Peyer's patch (tissue), 4 donors: Measurements from ENCODE around the gene UGCG. TPM values are rescaled to one million over a fixed set of nuclear protein-coding genes. Genes with fewer than 3 reads are reported as not detected.

Experiments
- DNase-seq, 3 donors: peaks; one replicate each; pipeline ENCODE4 v3.0.0-alpha.2; 2017 to 2019
- H3K27ac ChIP-seq, 4 donors: fragments of 200-600 bp; sonication (generic); one replicate each; pipeline ENCODE4 v1.5.1; 2016 to 2019
- H3K27me3 ChIP-seq, 2 donors: fragments of 200-600 bp; sonication (generic); one replicate each; pipeline ENCODE4 v1.5.1; 2019
- H3K36me3 ChIP-seq, 3 donors: fragments of 200-600 bp; sonication (generic); one replicate each; pipeline ENCODE4 v1.5.1; 2016 to 2019
- H3K4me1 ChIP-seq, 4 donors: fragments of 200-600 bp; sonication (generic); one replicate each; pipeline ENCODE4 v1.5.1; 2016 to 2019
- H3K4me3 ChIP-seq, 4 donors: fragments of 200-600 bp; sonication (generic); 1 replicate in 3 of 4; 2 replicates in 1 of 4; pipeline ENCODE4 v1.5.1; 2016 to 2019; ENCODE audit warnings: mild to moderate bottlenecking in 1 of 4
- H3K9me3 ChIP-seq, 4 donors: fragments of 200-600 bp; sonication (generic); one replicate each; pipeline ENCODE4 v1.5.1; 2016 to 2019; ENCODE audit warnings: mild to moderate bottlenecking in 1 of 4
- CTCF ChIP-seq, 6 experiments: fragments of 450-650 bp in 4 of 6; fragments of 200-600 bp in 2 of 6; sonication (generic) in 1 of 6; IDR thresholded peaks; one replicate each; pipeline ENCODE4 v1.5.1; 2017 to 2019; ENCODE audit warnings: antibody characterized with exemption in 6 of 6, mild to moderate bottlenecking in 3 of 6, moderate library complexity in 1 of 6
- POLR2A ChIP-seq, 2 donors: fragments of 450-650 bp; IDR thresholded peaks; one replicate each; pipeline ENCODE4 v1.5.1; 2017; ENCODE audit warnings: antibody characterized with exemption in 2 of 2, mild to moderate bottlenecking in 2 of 2, moderate library complexity in 2 of 2
- total RNA-seq, 4 donors: library from RNA; depleted of rRNA; stranded (reverse); fragments of >200 nt; gene quantifications; one replicate each; pipeline ENCODE4 v1.1.0, GENCODE V29; 2016

UGCG gene
- total RNA-seq, result 10 to 100 TPM; 35.6 to 68.5 (median 61.4) TPM

- H3K4me1 ChIP-seq, result peaks cover 0 to 32% (median 11%) of the 10 kb centered on the region in 4 donors
- peak within 1 kb of the TSS; percentile 93 to 99 (median 96) for H3K27ac ChIP-seq
- peak; percentile 96 to 98 for TF ChIP-seq POLR2A (IDR thresholded peaks at IDR 0.05)
- peak in 1 of 6 experiments; percentile 8 for TF ChIP-seq CTCF (IDR thresholded peaks at IDR 0.05)
- H3K9me3 ChIP-seq, result no peaks in the 10 kb centered on the region
- DNase-seq, result peak; percentile 84 to 94 (median 93)
- H3K36me3 ChIP-seq, result no peaks in the 10 kb centered on the region
- no peaks in the 10 kb centered on the region for H3K27me3 ChIP-seq
- H3K4me3 ChIP-seq, result peak within 1 kb of the TSS; percentile 91 to 98 (median 94)
Observed at GRCh38 chr9:111895996-111896941, at the start of gene UGCG. TSS of gene UGCG (plus strand) at chr9:111896814. CDS start at chr9:111897216, 402 bp downstream.

- H3K36me3 ChIP-seq, result no peaks in the 10 kb centered on the region
- TF ChIP-seq POLR2A (IDR thresholded peaks at IDR 0.05) (no peak), CTCF (IDR thresholded peaks at IDR 0.05) (no peak)
- H3K4me1 ChIP-seq, result no peaks in the 10 kb centered on the region
- no peaks in the 10 kb centered on the region for H3K27me3 ChIP-seq
- no peak overlapping the region for H3K4me3 ChIP-seq
- H3K27ac ChIP-seq, result no peak overlapping the region
- no peak for DNase-seq
- no peaks in the 10 kb centered on the region for H3K9me3 ChIP-seq
Observed at GRCh38 chr9:111851553-111851952, 45.1 kb upstream of the UGCG start.

- TF ChIP-seq POLR2A (IDR thresholded peaks at IDR 0.05) (no peak), CTCF (IDR thresholded peaks at IDR 0.05) (no peak)
Observed at GRCh38 chr9:111852291-111852690, 44.3 kb upstream of the UGCG start.

GRCh38 chr9:111853450-111853827 is 43.2 kb upstream of the UGCG start:
- Histone ChIP-seq H3K9me3 (no peaks in the 10 kb centered on the region), H3K4me3 (no peak overlapping the region), H3K36me3 (no peaks in the 10 kb centered on the region), H3K27ac (no peak overlapping the region), H3K27me3 (no peaks in the 10 kb centered on the region), H3K4me1 (no peaks in the 10 kb centered on the region)
- no peak for DNase-seq
- TF ChIP-seq CTCF (IDR thresholded peaks at IDR 0.05) (no peak), POLR2A (IDR thresholded peaks at IDR 0.05) (no peak)

More at GRCh38 chr9:111852291-111852690, 44.3 kb upstream of the UGCG start:
- H3K36me3 ChIP-seq, result no peaks in the 10 kb centered on the region
- no peak overlapping the region for H3K27ac ChIP-seq
- H3K4me1 ChIP-seq, result no peaks in the 10 kb centered on the region
- no peaks in the 10 kb centered on the region for H3K27me3 ChIP-seq
- H3K4me3 ChIP-seq, result no peak overlapping the region
- no peaks in the 10 kb centered on the region for H3K9me3 ChIP-seq
- no peak for DNase-seq

- Histone ChIP-seq H3K4me3 (no peak overlapping the region), H3K4me1 (no peaks in the 10 kb centered on the region), H3K27me3 (no peaks in the 10 kb centered on the region), H3K36me3 (no peaks in the 10 kb centered on the region), H3K9me3 (no peaks in the 10 kb centered on the region), H3K27ac (no peak overlapping the region)
- DNase-seq, result no peak
- TF ChIP-seq CTCF (IDR thresholded peaks at IDR 0.05) (no peak), POLR2A (IDR thresholded peaks at IDR 0.05) (no peak)
Observed at GRCh38 chr9:111854799-111855198, 41.8 kb upstream of the UGCG start.
